Upper lobe of left lung (tissue), 6 donors: ENCODE data around the gene PHETA1. TPM values are rescaled to one million over a fixed set of nuclear protein-coding genes. Genes with fewer than 3 reads are reported as not detected.
A peak's percentile ranks its signal among the peaks of the same experiment; 100 is the strongest.

Source experiments
- ATAC-seq, 2 donors: fragments of 200-7000 bp; cut with Tn5 transposase; one replicate each; pipeline ENCODE4 v1.9.1; 2022; ENCODE audit warnings: mild to moderate bottlenecking in 2 of 2, moderate library complexity in 2 of 2; ENCODE audit not compliant: low FRiP score in 2 of 2
- DNase-seq, 2 donors: peaks; one replicate each; pipeline ENCODE4 v3.0.0-alpha.2; 2019 to 2020
- H3K27ac ChIP-seq, 4 donors: fragments of 200-600 bp; sonication (generic); one replicate each; pipeline ENCODE4 v1.5.1; 2016 to 2019
- H3K27me3 ChIP-seq, 4 donors: fragments of 200-600 bp; sonication (generic); one replicate each; pipeline ENCODE4 v1.5.1; 2017 to 2019
- H3K36me3 ChIP-seq, 4 donors: fragments of 200-600 bp; sonication (generic); one replicate each; pipeline ENCODE4 v1.5.1; 2016 to 2019
- H3K4me1 ChIP-seq, 4 donors: fragments of 200-600 bp; sonication (generic); one replicate each; pipeline ENCODE4 v1.5.1; 2018 to 2019
- H3K4me3 ChIP-seq, 4 donors: fragments of 200-600 bp; sonication (generic); one replicate each; pipeline ENCODE4 v1.5.1; 2017 to 2019; ENCODE audit warnings: mild to moderate bottlenecking in 2 of 4, moderate library complexity in 1 of 4
- H3K9me3 ChIP-seq, 4 donors: fragments of 200-600 bp; sonication (generic); one replicate each; pipeline ENCODE4 v1.5.1; 2018 to 2019
- EP300 ChIP-seq, 4 donors: sonication (generic); formaldehyde crosslinking; IDR thresholded peaks; one replicate each; pipeline ENCODE4 v1.5.1; 2017; ENCODE audit warnings: antibody characterized with exemption in 4 of 4, control low read depth in 2 of 4
- POLR2A ChIP-seq, 4 donors: fragments of 450-650 bp; IDR thresholded peaks; one replicate each; pipeline ENCODE4 v1.5.1; 2016 to 2017; ENCODE audit warnings: antibody characterized with exemption in 4 of 4, mild to moderate bottlenecking in 2 of 4
- POLR2AphosphoS5 ChIP-seq, 2 donors: sonication (generic); formaldehyde crosslinking; IDR thresholded peaks; one replicate each; pipeline ENCODE4 v1.5.1; 2017; ENCODE audit warnings: antibody characterized with exemption in 2 of 2
- WGBS, 2 donors: methylation state at CpG; one replicate each; pipeline ENCODE4 v1.1.5; 2017 to 2018; 5-methylcytosine and 5-hydroxymethylcytosine counted together
- total RNA-seq, 6 donors: library from RNA; depleted of rRNA in 4 of 6; stranded (reverse); fragments of >200 nt in 4 of 6; gene quantifications; one replicate each; pipeline versions ENCODE4 v1.1.0 to v1.2.1, GENCODE V29; 2016 to 2021
- TF ChIP-seq, protein P1 (sequence below), 6 experiments: fragments of 450-650 bp in 4 of 6; fragments of 200-600 bp in 2 of 6; sonication (generic) in 2 of 6; IDR thresholded peaks; one replicate each; pipeline ENCODE4 v1.5.1; 2016 to 2019; ENCODE audit warnings: antibody characterized with exemption in 6 of 6
- donor health status: DM: no; HTN: no; CAD: no; lungs with moderate emphysema.
- donor health status: DM: no; HTN: yes; CAD: no; lungs with severe emphysema.

The PHETA1 gene
- total RNA-seq, 6 donors from 2014 or later, result 9.1 to 24.6 (median 21.2) TPM

DNA sequence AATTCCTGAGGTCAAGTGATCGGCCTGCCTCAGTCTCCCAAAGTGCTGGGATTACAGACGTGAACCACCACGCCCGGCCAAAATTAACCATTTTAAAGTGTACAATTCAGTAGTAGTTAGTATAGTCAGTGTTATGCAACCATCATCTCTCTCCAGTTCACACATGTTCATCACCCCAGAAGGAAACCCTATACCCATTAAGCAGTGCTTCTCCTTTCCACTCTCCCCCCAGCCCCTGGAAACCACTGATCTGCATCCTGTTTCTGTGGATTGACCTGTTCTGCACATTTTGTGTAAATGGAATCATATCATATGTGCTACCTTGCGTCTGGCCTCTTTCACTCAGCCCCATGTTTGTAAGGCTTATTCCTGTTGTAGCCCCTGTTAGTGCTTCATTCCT lies 52.2 kb downstream of the PHETA1 start:
- no peak for ATAC-seq
- no peaks in the 10 kb centered on the region for H3K27me3 ChIP-seq
- TF ChIP-seq, protein P1, sequence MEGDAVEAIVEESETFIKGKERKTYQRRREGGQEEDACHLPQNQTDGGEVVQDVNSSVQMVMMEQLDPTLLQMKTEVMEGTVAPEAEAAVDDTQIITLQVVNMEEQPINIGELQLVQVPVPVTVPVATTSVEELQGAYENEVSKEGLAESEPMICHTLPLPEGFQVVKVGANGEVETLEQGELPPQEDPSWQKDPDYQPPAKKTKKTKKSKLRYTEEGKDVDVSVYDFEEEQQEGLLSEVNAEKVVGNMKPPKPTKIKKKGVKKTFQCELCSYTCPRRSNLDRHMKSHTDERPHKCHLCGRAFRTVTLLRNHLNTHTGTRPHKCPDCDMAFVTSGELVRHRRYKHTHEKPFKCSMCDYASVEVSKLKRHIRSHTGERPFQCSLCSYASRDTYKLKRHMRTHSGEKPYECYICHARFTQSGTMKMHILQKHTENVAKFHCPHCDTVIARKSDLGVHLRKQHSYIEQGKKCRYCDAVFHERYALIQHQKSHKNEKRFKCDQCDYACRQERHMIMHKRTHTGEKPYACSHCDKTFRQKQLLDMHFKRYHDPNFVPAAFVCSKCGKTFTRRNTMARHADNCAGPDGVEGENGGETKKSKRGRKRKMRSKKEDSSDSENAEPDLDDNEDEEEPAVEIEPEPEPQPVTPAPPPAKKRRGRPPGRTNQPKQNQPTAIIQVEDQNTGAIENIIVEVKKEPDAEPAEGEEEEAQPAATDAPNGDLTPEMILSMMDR (IDR thresholded peaks at IDR 0.05), result no peak
- TF ChIP-seq POLR2AphosphoS5 (IDR thresholded peaks at IDR 0.05), result no peak
- no peak for TF ChIP-seq EP300 (IDR thresholded peaks at IDR 0.05)
- no peak for TF ChIP-seq POLR2A (IDR thresholded peaks at IDR 0.05)
- no peak overlapping the region for H3K4me3 ChIP-seq
- H3K36me3 ChIP-seq, result no peaks in the 10 kb centered on the region
- 71 to 76% methylated on average over 5 of the region's 5 CpGs for WGBS, 2 donors
- peaks cover 0 to 3% (median 0%) of the 10 kb centered on the region in 4 donors for H3K4me1 ChIP-seq
- no peak for DNase-seq
- H3K9me3 ChIP-seq, result no peaks in the 10 kb centered on the region
- H3K27ac ChIP-seq, result no peak overlapping the region

- Histone ChIP-seq H3K4me1 (peaks cover 0 to 3% (median 0%) of the 10 kb centered on the region in 4 donors), H3K9me3 (no peaks in the 10 kb centered on the region), H3K27ac (peak overlapping the region in 2 of 4 donors; percentile 5 to 69), H3K36me3 (no peaks in the 10 kb centered on the region), H3K4me3 (peak overlapping the region in 1 of 4 donors; percentile 15), H3K27me3 (no peaks in the 10 kb centered on the region)
- peak in 1 of 4 donors; percentile 58 for TF ChIP-seq POLR2A (IDR thresholded peaks at IDR 0.05)
- TF ChIP-seq POLR2AphosphoS5 (IDR thresholded peaks at IDR 0.05), result no peak
- peak in 1 of 4 donors; percentile 11 for TF ChIP-seq EP300 (IDR thresholded peaks at IDR 0.05)
- TF ChIP-seq, protein P1 (IDR thresholded peaks at IDR 0.05), result no peak
- peak in 1 of 2 donors; percentile 63 for ATAC-seq
- WGBS, 2 donors, result 59 to 63% methylated on average over 7 of the region's 7 CpGs
- DNase-seq, result peak in 1 of 2 donors; percentile 36
Measured at GRCh38 chr12:111314953-111315539, 53.8 kb downstream of the PHETA1 start.

DNA sequence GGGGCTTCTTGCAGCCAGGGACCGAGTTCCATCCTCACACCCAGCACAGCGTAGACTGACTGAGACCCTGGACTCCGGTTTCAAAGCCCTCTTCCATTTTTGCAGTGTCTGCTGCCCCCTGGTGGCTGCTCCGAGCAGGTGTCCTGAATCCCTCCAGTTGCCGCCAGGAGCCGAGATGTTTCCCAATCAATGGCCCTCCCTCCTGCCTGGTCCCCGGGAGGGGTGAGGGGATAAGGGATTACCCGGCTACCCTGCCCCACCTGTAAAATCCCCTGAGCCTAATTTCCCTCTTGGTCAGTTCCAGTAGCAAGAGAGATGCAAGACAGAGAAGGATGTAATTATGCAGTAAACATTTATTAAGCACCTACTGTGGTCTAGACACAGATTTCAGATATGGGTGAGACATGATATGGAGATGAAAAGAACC lies 55.0 kb downstream of the PHETA1 start:
- Histone ChIP-seq H3K4me3 (peak overlapping the region in 3 of 4 donors; percentile 6 to 15 (median 14)), H3K27ac (no peak overlapping the region), H3K9me3 (no peaks in the 10 kb centered on the region), H3K36me3 (no peaks in the 10 kb centered on the region), H3K27me3 (no peaks in the 10 kb centered on the region), H3K4me1 (peaks cover 0 to 3% (median 0%) of the 10 kb centered on the region in 4 donors)
- TF ChIP-seq, protein P1 (IDR thresholded peaks at IDR 0.05), result peak; percentile 84 to 94 (median 89)
- TF ChIP-seq POLR2A (IDR thresholded peaks at IDR 0.05), result no peak
- peak; percentile 71 to 83 for ATAC-seq
- DNase-seq, result peak in 1 of 2 donors; percentile 69
- WGBS, 2 donors, result 1 to 3% methylated on average over 8 of the region's 8 CpGs

GRCh38 chr12:111312708-111313107 lies 56.2 kb downstream of the PHETA1 start:
- TF ChIP-seq EP300 (IDR thresholded peaks at IDR 0.05) (no peak), POLR2A (IDR thresholded peaks at IDR 0.05) (no peak), POLR2AphosphoS5 (IDR thresholded peaks at IDR 0.05) (no peak)
- TF ChIP-seq, protein P1 (IDR thresholded peaks at IDR 0.05), result no peak
- 62 to 77% methylated on average over 5 of the region's 5 CpGs for WGBS, 2 donors
- H3K27me3 ChIP-seq, result no peaks in the 10 kb centered on the region
- H3K4me3 ChIP-seq, result no peak overlapping the region
- no peaks in the 10 kb centered on the region for H3K36me3 ChIP-seq
- DNase-seq (no peak), ATAC-seq (no peak)
- peaks cover 0 to 3% (median 0%) of the 10 kb centered on the region in 4 donors for H3K4me1 ChIP-seq
- no peak overlapping the region for H3K27ac ChIP-seq
- no peaks in the 10 kb centered on the region for H3K9me3 ChIP-seq

DNA sequence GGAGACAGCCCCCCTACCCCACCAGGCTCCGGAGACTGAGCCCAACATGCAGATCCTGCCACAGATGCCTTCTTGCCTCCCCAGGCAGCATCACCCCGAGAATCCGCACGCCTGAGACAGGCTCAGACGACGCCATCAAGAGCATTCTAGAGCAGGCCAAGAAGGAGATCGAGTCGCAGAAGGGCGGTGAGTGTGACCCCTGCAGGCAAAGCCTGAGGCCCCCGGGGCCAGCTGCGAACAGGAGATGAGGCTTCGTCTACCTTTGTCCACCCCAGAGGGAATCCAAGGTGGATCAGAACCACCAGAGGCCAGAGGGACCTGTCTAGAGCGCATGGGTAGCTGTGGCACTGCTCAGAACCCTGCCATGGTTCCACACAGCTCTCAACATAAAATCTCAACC lies 56.9 kb downstream of the PHETA1 start:
- no peak for TF ChIP-seq POLR2AphosphoS5 (IDR thresholded peaks at IDR 0.05)
- TF ChIP-seq, protein P1 (IDR thresholded peaks at IDR 0.05), result no peak
- TF ChIP-seq POLR2A (IDR thresholded peaks at IDR 0.05), result no peak
- TF ChIP-seq EP300 (IDR thresholded peaks at IDR 0.05), result no peak
- Histone ChIP-seq H3K9me3 (peaks cover 0 to 1% (median 0%) of the 10 kb centered on the region in 4 donors), H3K27ac (no peak overlapping the region), H3K36me3 (no peaks in the 10 kb centered on the region), H3K27me3 (no peaks in the 10 kb centered on the region), H3K4me3 (no peak overlapping the region), H3K4me1 (peaks cover 0 to 3% (median 0%) of the 10 kb centered on the region in 4 donors)
- 89 to 92% methylated on average over 5 to 10 of the region's 13 CpGs for WGBS, 2 donors
- DNase-seq, result no peak
- ATAC-seq, result no peak
